Right lobe of liver (tissue), 4 donors: Measurements from ENCODE around the gene SLX1A.
"Not testable (repeated sequence)": the region's sequence is repeated elsewhere in the genome, so short reads cannot be mapped to it uniquely, and the experiment has no call there.

Experiments used
- CTCF ChIP-seq, 4 donors: fragments of 200-600 bp in 3 of 4; fragments of 450-650 bp in 1 of 4; IDR thresholded peaks; one replicate each; pipeline versions ENCODE4 v1.5.1 to v1.8.0; 2016 to 2022; ENCODE audit warnings: antibody characterized with exemption in 4 of 4, mild to moderate bottlenecking in 2 of 4
- POLR2A ChIP-seq: fragments of 450-650 bp; IDR thresholded peaks from one replicate; pipeline ENCODE4 v1.6.1; 2017; ENCODE audit warnings: antibody characterized with exemption, mild to moderate bottlenecking
- donor health status: DM: no; HTN: no; CAD: no.
- donor health status: DM: no; HTN: no; CAD: no.
- donor health status: DM: no; HTN: yes; CAD: no.

DNA sequence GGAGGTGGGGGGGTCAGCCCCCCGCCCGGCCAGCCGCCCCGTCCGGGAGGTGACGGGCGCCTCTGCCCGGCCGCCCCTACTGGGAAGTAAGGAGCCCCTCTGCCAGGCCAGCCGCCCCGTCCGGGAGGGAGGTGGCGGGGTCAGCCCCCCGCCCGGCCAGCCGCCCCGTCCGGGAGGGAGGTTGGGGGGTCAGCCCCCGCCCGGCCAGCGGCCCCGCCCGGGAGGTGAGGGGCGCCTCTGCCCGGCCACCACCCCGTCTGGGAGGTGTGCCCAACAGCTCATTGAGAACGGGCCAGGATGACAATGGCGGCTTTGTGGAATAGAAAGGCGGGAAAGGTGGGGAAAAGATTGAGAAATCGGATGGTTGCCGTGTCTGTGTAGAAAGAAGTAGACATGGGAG, 23.5 kb upstream of the SLX1A start:
- TF ChIP-seq CTCF (IDR thresholded peaks at IDR 0.05); POLR2A: not testable (repeated sequence)
